Esophagus squamous epithelium (tissue), 4 donors: Measurements from ENCODE around the gene UNC93B1.
"Not testable (repeated sequence)": the region's sequence is repeated elsewhere in the genome, so short reads cannot be mapped to it uniquely, and the experiment has no call there.

ENCODE experiments used
- CTCF ChIP-seq, 6 experiments: fragments of 450-650 bp in 4 of 6; fragments of 200-600 bp in 2 of 6; sonication (generic) in 2 of 6; IDR thresholded peaks; one replicate each; pipeline ENCODE4 v1.5.1; 2016 to 2019; ENCODE audit warnings: antibody characterized with exemption in 6 of 6, mild to moderate bottlenecking in 4 of 6, moderate library complexity in 4 of 6
- POLR2A ChIP-seq, 4 donors: fragments of 450-650 bp; IDR thresholded peaks; one replicate each; pipeline ENCODE4 v1.6.1; 2017; ENCODE audit warnings: antibody characterized with exemption in 4 of 4, mild to moderate bottlenecking in 4 of 4, moderate library complexity in 3 of 4

DNA sequence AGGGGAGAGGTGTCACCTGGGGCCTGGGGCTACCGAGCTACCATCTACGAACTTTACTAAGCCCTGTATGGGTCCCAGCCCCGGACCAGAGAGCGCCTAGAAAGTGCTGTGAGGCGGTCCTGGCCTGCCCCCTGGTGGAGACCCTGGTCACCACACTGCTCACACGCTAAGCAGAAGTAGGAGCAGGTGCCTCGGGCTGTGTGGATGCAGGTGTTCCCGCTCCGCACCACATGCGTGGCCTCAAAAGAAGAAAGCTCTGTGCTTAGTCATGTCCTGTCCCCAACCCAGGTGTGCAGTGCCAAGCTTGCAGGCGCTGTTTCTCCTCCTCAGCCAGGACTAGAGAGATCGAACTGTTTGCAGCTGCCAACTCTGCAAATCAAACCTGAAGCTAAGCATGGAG lies 10.1 kb downstream of the UNC93B1 start:
- TF ChIP-seq CTCF (IDR thresholded peaks at IDR 0.05): peak; percentile 41 to 90 (median 64)
- TF ChIP-seq POLR2A (IDR thresholded peaks at IDR 0.05): not testable (repeated sequence)
